Femur (tissue), 1 donor: Measurements from ENCODE around the gene DLG2.

Experiments
- DNase-seq: peaks from one replicate; pipeline ENCODE4 v3.0.0-alpha.2; 2017

DLG2 gene

GRCh38 chr11:83538286-83538685 is 2088.9 kb downstream of the DLG2 start:
- DNase-seq: no peak

DNA sequence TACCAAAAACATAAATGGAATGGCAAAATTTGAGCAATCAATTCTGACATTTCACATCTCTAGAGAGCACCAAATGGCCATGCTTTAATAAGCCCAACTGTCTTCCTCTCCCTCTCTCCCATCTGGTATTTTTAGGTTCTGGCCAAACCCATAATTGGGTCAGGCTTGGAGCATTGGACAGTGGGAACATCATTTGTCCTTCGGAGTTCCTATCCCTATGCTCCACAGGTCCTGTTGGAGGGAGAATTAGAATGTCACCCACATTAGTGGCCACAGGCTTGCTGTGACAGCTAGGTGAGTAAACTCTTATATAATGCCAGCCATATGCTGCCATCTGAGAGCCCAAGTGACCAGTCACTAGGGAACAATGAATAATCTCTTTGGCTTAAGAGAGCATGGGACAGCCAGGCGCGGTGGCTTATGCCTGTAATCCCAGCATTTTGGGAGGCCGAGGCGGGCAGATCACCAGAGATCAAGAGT is 2090.0 kb downstream of the DLG2 start:
- DNase-seq: no peak

GRCh38 chr11:83533166-83533565 is 2094.0 kb downstream of the DLG2 start:
- no peak for DNase-seq

DNA sequence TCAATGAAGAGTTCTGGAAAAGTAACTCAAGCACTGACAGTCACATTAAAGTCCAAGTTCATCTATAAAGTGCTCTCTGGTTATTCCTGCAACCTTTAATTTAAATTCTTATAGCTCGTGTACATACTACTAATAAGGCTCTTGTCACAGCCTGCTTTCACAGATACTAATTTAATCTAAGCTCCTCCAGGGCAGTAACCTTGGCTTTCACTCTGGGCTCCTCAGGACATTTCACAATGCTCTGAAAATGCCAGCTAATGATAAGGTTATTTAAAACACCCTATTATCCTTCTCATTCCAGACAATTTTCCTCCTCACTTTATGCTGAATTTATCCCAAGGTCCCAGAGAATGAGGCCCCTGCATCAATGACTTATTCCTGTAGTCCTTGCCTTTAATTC is 2098.3 kb downstream of the DLG2 start:
- DNase-seq: no peak

GRCh38 chr11:83528225-83528624 is 2098.9 kb downstream of the DLG2 start:
- DNase-seq: no peak

- DNase-seq: no peak
These were observed 2103.5 kb downstream of the DLG2 start for GRCh38 chr11:83523676-83524075.

DNA sequence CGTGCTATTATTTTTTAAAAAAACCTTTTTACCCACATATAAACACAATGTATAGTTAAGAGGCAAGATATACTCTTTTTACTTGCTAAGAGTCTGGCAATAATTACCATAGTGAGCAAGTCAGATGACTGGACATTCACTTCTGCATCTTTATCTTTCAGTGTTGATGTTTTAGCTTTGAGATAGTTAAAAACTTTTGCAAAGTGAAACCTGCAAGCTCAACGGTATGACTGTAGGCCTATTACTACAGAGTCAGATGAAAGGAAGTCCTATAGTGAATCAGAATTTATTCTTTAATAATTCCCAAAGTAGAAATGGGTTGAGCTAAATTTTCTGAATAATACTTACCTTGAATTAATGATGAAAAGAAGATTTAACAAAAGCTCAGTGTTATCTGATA is 2104.2 kb downstream of the DLG2 start:
- no peak for DNase-seq

DNA sequence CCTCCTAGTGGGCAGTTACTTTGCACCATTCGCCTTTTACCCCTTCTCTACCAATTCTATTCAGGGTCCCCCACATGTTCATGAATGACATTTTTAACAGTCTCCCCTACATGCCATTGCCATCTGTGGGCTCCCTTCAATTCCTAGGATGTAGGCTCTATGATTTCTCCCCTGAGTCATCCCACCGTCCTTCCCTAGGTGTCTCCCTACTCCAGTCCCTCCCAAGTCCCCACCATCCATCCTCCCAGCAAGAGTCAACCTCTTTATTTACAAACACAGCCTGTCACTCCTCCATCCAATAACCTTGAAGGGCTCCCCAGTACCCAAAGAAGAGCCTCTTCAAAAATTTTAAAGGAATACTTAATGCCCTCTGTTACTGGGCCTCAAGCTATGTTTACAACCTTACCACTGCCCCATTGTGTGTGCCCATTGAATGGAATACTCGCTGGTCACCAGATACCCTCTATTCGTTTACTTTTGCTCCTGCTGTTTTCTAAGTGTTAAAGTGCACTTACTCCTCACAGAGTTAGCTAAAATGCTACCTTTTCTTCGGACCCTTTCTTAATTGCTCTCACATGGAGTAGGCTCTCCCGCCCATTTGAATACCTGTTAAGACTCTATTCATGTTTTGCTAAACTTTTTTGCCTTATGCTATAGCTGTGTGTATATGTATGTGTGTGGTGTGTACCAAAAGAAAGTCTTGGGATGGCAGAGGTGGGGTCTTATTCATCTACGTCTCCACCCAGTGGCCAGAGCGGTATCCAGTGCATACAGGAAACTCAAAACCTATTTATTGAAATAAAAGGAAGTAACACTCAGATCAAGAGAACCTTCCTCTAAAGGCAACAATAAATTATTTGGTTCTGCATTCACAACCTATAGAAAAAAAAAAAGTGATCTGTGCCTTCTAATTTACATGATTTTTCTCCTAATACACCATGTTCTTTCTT is 2105.2 kb downstream of the DLG2 start:
- DNase-seq: no peak

DNA sequence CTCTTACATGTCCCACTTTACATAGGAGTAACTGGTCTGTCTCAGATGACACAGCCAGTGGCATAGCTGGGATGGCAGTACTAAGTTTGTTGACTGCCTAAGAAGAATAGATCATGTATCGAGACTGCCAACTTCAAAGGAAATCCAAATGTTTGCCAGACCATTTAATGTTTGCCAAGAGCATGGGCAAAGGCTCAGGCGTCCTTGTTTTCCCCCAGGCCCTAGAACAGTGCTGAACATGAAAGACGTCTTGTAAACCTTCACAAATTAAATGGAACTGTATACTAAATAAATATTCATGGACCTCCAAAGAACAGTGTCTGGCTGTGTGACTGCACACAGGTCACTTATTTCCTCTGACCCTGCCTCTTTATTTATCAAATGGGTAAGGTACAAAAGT is 2106.3 kb downstream of the DLG2 start:
- no peak for DNase-seq

DNA sequence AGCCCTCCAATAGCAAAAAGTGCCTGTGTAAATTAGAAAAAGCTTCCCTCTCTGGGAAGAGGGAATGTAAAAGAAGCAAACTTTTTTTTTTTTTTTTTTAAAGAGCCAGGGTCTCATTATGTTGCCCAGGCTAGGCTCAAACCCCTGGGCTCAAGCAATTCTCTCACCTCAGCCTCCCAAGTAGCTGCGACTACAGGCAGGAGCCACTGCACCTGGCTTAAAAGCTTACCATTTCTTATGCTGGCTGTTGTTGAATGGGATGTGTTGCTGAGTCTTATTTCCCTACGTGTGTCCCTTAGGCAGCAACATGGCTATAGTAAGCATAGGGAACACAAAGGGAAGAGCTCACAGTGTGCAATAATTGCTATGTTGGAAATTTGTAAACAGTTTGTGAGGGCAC is 2115.5 kb downstream of the DLG2 start:
- DNase-seq: no peak

DNA sequence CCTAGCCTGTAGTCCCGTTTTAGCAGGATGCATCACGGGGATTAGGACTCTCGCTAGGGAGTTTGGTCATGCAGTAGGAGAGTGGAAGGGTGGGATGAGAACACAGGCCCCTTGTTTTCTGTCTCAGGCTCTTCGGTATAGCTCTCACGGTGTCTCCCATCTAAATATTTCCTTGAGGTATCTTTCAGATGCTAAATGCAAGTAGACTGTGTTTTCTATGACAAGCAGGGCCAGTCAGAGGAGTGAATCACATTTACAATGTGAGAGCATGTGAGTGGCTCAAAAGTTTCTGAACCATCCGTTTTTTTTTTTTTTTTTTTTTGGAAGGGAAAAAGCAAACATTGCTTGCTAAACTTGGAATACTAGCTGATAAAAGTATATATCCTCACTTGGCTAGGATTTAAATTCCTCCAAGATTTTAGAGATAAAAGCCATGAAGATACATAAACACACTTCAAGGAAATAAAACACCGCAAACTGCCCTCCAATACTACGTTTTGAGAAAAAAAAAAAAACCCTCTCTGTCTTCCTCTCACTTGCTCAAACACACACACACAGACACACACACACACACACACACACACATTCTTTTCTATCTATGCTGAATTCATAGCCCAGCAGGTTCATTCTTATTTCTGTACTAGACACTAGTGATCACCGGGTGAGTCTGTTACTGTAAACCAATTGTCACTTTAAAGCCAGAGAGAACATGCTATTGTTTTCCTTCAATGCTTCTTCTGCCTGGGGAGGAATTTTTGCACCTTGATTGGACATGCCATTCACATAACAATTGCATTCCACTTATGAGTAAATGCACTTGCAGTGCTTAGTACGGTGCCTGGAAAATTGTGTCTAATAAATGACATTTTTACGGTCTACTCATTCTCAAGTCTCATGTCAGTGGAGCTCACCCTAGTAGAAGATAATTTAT is 2116.3 kb downstream of the DLG2 start:
- no peak for DNase-seq

- DNase-seq: no peak
These were observed 2118.3 kb downstream of the DLG2 start for GRCh38 chr11:83508804-83509203.

- no peak for DNase-seq
These were observed 2125.1 kb downstream of the DLG2 start for GRCh38 chr11:83502041-83502440.

DNA sequence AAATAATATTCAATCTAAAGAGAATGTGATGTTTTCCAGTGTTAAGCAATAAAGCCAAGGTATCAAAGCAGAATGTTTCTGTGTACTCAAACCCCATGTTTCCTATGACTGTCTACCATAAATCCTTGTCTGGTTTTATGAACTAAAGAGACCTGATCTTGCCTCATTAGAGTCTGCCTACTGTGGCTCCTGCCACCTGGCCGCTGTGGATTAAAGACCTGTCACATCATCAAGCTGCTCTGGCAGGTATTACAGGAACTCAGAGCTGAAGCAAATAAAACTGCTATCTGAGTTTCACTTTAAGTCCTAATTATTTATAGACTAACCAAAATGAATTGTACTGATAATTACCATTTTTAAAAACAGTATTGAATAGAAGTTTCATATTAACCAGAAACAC is 2133.2 kb downstream of the DLG2 start:
- no peak for DNase-seq

DNA sequence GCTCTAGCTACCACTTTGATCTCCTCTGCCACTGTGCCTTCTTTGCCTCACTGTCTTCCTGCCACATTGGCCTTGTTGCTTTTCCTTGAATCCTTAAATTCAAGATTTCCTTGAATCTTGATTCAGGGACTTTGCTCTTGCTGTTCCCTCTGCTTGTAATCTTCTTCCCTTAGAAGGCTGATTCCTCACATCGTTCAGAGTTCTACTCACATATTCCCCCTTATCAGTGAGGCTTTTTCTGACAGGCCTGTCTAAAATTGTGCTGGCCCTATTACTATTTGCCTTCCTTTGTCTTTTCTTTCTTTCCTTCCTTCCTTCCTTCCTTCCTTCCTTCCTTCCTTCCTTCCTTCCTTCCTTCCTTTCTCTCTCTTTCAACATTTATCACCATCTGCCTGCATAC is 2134.1 kb downstream of the DLG2 start:
- DNase-seq: no peak

DNA sequence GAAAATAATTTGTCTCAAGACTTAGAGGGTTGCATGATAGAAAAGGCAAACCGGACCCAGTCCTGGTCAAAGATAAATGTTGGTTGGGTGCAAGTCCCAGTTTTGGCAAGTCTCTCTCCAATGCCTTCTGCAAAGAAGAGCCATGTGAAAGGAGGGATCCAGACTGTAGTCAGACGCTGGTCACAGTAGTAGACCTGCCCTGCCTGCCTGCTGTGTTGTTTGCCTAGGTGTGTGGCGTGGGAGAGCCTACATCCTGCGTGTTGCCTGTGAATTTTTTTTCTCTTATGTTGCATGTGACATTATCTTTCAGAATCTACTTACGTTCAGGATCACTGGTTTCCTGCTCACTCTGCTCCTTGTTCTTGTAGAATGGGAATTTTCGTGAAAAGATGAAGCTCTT is 2143.3 kb downstream of the DLG2 start:
- DNase-seq: no peak

DNA sequence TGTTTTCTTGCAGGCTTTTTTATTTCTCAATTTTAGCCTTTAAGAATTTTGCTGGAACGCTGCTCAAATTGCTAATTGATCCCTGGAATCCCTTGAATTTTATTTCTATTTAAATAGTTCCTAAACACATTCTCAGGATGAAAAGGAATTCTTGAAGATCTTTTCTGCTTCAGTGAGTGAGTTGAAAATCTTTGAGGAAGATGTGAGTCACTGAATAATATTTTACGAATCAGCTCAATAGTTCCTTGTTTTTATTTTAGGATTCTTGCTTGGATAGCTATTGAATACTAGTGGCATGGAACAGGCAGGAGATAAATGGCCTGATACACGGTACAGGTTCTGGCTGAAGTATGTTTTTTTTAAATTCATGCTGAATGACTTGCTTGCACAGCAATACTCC is 2146.3 kb downstream of the DLG2 start:
- DNase-seq: no peak

GRCh38 chr11:83480251-83480650 is 2146.9 kb downstream of the DLG2 start:
- DNase-seq: no peak

GRCh38 chr11:83477772-83478171 is 2149.4 kb downstream of the DLG2 start:
- DNase-seq: no peak

DNA sequence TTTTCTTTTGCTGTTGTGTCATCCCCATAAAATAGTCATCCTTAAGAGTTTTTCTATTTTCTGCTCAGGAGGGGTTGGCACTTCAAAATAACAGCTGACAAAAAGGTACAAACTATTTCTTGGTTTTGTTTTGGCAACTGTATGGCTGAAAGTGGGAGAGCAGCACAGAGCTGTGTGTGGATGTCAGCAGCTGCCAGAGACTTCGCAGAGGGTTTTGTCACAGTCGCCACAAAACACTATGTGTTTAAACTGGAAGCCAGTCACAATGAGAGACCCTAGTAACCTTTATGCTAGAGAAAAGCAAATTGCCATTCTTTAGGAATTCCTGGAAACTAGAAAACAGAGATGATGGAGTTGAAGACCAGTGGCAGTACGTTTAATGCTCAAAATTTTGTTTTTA is 2151.4 kb downstream of the DLG2 start:
- DNase-seq: no peak

- DNase-seq: no peak
These were observed 2153.4 kb downstream of the DLG2 start for GRCh38 chr11:83473743-83474142.

GRCh38 chr11:83472806-83473205 is 2154.3 kb downstream of the DLG2 start:
- DNase-seq: no peak

DNA sequence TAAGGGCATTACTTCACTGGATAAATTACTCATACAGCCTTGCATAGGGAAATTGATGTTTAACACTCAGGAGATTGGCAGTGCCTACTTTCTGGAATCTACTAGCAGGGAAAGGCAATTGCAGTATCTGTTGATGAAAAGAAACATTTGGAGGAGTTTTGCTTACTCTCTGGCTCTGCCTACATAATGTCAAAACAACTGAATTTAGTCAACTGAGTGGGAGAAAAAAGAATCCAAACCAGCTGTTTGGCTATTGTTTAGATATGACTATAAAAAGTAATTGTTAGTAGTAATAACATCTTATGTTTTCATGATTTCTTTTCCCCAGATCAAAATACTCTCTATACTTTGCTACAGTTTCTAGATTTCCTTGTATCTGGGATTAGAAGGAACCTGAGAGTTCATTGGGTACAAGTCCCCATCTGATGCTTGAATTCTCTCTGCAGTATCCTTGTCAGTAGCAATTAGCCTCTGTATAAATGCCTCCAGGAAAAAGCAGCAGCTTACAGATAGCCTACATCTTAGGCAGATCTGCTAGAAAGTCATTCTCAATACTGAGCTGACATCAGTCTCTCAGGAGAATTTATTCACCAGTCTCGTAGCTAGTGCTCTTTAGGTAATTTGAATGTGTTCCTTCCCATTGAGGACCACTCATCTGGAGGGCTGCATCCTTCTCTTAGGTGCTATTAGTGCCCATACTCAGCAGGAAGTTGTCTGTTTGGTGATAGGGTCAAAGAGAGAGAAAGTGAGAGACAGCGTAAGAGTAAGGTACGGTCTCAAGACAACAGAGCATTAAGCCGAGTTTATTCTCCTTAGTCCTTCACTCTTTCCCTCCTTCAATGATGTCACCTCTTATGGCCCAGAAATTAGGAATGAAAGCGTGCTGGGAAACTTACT is 2155.1 kb downstream of the DLG2 start:
- no peak for DNase-seq
